Activated B cell treated with CpG ODN at 0.5 μM for 24 hours (primary cell): ENCODE results near the gene CTU2. TPM values are rescaled to one million over a fixed set of nuclear protein-coding genes. Genes with fewer than 3 reads are reported as not detected.

Experiments
- ATAC-seq: fragments of 200-7000 bp; cut with Tn5 transposase; one replicate; pipeline ENCODE4 v1.10.0; 2021; ENCODE audit warnings: low read depth, mild to moderate bottlenecking, moderate library complexity
- CTCF ChIA-PET: fragments of 350-600 bp; sonication (Branson Sonifier 250); formaldehyde crosslinking; loops from one replicate; lab custom pipeline; 2021; ENCODE audit warnings: antibody characterized with exemption; lab: Charles Lee
- POLR2A ChIA-PET: fragments of 350-600 bp; sonication (Branson Sonifier 250); formaldehyde crosslinking; loops from one replicate; lab custom pipeline; 2021; ENCODE audit warnings: antibody characterized with exemption; lab: Charles Lee
- DNase-seq: peaks from one replicate; pipeline ENCODE4 v3.0.0; 2022
- H3K27ac Mint-ChIP-seq: one replicate; pipeline ENCODE4 v1.8.0; 2020; ENCODE audit warnings: mixed read lengths
- H3K27me3 Mint-ChIP-seq: one replicate; pipeline ENCODE4 v1.8.0; 2021; ENCODE audit warnings: mixed read lengths
- H3K36me3 Mint-ChIP-seq: one replicate; pipeline ENCODE4 v1.8.0; 2021; ENCODE audit warnings: low read depth, mixed read lengths
- H3K4me1 Mint-ChIP-seq: one replicate; pipeline ENCODE4 v1.8.0; 2021; ENCODE audit warnings: mixed read lengths
- H3K4me3 Mint-ChIP-seq: one replicate; pipeline ENCODE4 v1.8.0; 2020; ENCODE audit warnings: mild to moderate bottlenecking, mixed read lengths
- H3K9me3 Mint-ChIP-seq: one replicate; pipeline ENCODE4 v1.8.0; 2020; ENCODE audit warnings: mixed read lengths
- intact Hi-C: fragments of 100-400 bp; cut with micrococcal nuclease; formaldehyde crosslinking; loops from one replicate; pipeline ENCODE4 v1.15.1; 2024
- total RNA-seq: library from RNA; stranded (reverse); gene quantifications from 2 replicates; pipeline ENCODE4 v1.2.3, GENCODE V29; 2022
- TF ChIP-seq, protein P1 (sequence below): fragments of 200-600 bp; IDR thresholded peaks from one replicate; pipeline ENCODE4 v1.8.0; 2022; ENCODE audit warnings: antibody characterized with exemption, mild to moderate bottlenecking

CTU2 gene
- total RNA-seq, 1 donor from 2014 or later, result 36.7 TPM

DNA sequence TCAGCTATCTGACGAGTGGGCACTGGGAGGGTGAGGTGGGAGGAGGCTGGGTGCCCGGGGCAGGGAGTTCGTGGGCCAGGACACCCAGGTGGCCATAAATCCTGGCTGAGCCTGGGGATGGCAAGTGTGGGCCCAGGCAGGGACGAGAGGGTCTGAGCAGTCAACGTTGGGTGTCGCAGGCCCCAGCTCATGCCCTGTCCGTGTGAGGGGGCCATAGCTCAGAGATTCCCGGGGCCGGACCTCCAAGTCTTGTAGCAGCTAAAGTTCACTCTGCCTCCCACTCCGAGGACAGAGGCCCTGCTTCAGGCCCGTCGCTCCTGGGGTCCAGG is 34.4 kb downstream of the CTU2 start:
- CTCF ChIA-PET, result no interaction called here
- intact Hi-C loops, result no loop called here
- no peak overlapping the region for H3K4me3 Mint-ChIP-seq

DNA sequence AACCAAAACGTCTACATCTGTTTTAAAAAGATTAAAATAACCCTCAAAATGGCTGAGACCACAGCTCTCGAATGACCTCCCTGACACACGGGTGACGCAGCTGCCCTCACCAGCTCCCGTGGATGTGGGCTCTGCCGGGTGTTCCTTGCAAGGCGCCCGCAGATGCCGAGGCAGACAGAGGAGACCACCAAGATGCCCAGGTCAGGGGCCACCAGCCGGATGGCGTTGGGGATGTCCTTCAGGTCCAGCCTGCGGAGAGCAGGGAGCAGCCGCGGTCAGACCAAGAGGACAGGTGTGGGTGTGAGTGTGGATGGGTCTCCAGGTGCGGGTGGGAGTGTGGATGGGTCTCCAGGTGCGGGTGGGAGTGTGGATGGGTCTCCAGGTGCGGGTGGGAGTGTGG is 35.1 kb downstream of the CTU2 start:
- no peak overlapping the region for H3K4me3 Mint-ChIP-seq
- no peaks in the 10 kb centered on the region for H3K27me3 Mint-ChIP-seq
- H3K36me3 Mint-ChIP-seq, result peaks cover 11% of the 10 kb centered on the region
- ChIA-PET CTCF (interaction anchor here (0.6 kb wide), 1 partner anchor 46 kb away, joined by 3 read pairs; no protein-coding TSS in a partner anchor), POLR2A (no interaction called here)
- H3K9me3 Mint-ChIP-seq, result no peaks in the 10 kb centered on the region
- TF ChIP-seq, protein P1, sequence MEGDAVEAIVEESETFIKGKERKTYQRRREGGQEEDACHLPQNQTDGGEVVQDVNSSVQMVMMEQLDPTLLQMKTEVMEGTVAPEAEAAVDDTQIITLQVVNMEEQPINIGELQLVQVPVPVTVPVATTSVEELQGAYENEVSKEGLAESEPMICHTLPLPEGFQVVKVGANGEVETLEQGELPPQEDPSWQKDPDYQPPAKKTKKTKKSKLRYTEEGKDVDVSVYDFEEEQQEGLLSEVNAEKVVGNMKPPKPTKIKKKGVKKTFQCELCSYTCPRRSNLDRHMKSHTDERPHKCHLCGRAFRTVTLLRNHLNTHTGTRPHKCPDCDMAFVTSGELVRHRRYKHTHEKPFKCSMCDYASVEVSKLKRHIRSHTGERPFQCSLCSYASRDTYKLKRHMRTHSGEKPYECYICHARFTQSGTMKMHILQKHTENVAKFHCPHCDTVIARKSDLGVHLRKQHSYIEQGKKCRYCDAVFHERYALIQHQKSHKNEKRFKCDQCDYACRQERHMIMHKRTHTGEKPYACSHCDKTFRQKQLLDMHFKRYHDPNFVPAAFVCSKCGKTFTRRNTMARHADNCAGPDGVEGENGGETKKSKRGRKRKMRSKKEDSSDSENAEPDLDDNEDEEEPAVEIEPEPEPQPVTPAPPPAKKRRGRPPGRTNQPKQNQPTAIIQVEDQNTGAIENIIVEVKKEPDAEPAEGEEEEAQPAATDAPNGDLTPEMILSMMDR, result no peak
- H3K27ac Mint-ChIP-seq, result no peak overlapping the region
- no peak for DNase-seq
- H3K4me1 Mint-ChIP-seq, result peaks cover 38% of the 10 kb centered on the region
- intact Hi-C loops, result no loop called here
- no peak for ATAC-seq

More for the DNA sequence above, 34.4 kb downstream of the CTU2 start:
- H3K27ac Mint-ChIP-seq, result no peak overlapping the region
- peaks cover 11% of the 10 kb centered on the region for H3K36me3 Mint-ChIP-seq
- POLR2A ChIA-PET, result interaction anchor here (0.6 to 1.0 kb wide), 2 partner anchors 40 to 43 kb away, joined by 3 to 4 read pairs; no protein-coding TSS in a partner anchor
- H3K4me1 Mint-ChIP-seq, result peaks cover 32% of the 10 kb centered on the region
- no peaks in the 10 kb centered on the region for H3K27me3 Mint-ChIP-seq
- no peak for ATAC-seq
- TF ChIP-seq, protein P1, result no peak
- H3K9me3 Mint-ChIP-seq, result no peaks in the 10 kb centered on the region
- DNase-seq, result no peak

DNA sequence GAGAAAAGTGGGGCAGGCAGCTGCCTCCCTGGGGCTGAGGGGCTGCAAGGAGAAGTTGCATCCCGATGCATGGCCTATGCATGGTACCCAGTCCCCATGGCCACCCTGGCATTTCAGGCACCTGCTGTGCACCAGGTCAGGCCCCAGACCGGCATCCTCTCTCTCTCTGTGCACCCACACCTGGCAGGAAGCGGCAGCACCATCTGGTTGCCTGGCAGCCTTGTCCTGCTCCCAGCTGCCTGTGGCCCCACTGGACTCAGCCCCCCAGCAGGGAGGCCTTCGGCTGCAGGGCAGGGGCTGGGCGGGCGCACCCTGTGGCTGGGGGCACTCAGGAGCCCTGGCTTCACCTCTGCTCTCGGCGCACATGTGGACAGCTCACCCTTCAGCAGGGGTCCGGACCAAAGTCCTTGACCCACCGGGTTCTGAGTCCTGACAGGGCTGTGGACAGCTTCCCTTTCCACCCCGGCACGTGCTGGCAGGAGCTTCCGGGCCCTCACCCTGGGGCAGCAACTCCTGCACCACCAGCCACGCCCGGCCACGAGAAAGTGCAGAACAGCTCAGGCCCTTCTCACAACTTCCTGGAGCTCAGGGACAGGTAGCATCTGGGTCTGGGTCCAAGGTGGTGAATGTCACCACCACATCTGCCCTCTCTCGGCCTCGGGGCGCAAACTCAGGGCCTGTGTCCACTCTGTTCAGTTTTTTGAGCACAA is 36.7 kb downstream of the CTU2 start:
- intact Hi-C loops, result no loop called here
- Mint-ChIP-seq H3K27ac (no peak overlapping the region), H3K27me3 (no peaks in the 10 kb centered on the region), H3K9me3 (no peaks in the 10 kb centered on the region), H3K36me3 (peaks cover 11% of the 10 kb centered on the region), H3K4me1 (peaks cover 51% of the 10 kb centered on the region), H3K4me3 (no peak overlapping the region)
- ChIA-PET POLR2A (interaction anchor here (1.0 kb wide), 1 partner anchor 475 kb away, joined by 4 read pairs; the partner anchor contains the start of gene ZNF778), CTCF (interaction anchor here (0.6 to 2.0 kb wide), 15 partner anchors 10 to 475 kb away, joined by 3 to 12 read pairs (median 4); partner anchors contain the start of genes APRT, GALNS, PIEZO1 and TRAPPC2L)
- DNase-seq (no peak), ATAC-seq (no peak)
- TF ChIP-seq, protein P1, result no peak

DNA sequence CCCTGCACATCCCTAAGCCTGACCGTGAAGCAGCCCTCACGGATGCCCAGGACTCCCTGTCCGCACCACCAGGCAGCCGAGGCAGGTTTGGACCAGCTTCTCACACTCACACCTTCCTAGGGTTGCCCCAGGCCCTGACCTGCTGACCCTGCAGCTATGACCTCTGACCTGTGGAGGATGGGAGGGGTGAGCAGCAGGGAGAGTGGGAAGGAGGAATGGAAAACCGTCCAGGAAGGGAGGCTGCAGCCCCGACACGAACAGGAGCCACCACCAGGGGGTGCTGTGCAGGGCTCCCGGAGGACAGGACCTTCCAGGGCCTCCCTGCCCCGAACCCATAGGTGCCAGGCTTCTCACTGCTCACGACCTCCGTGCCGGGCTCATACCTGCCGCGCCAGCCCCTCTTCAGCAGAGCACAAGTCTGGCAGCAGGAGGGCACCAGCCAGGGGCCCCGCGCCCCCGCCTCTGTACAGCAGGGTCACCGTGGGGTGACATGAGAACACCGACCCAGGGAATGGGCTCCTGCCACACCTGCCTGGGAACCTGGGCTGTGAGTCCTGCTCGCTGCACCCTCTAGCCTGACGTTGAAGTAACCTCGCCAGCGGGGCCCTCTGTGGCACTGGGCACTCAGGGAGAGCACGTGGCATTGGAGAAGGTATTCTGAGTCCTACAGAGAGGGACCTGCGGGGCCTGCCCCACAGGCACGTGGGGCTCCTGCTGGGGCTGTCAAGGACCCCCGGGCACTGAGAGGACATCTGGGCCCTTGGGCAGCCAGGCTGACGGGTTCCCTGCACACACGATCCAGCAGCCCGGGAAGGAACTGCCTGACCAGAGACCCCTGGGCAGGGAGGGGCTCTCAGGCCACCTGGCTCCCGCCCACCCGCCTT is 37.6 kb downstream of the CTU2 start:
- TF ChIP-seq, protein P1, result peak; percentile 89

More for the DNA sequence above, 37.6 kb downstream of the CTU2 start:
- Mint-ChIP-seq H3K9me3 (no peaks in the 10 kb centered on the region), H3K4me1 (peaks cover 55% of the 10 kb centered on the region), H3K27me3 (no peaks in the 10 kb centered on the region), H3K36me3 (peaks cover 8% of the 10 kb centered on the region), H3K4me3 (no peak overlapping the region), H3K27ac (no peak overlapping the region)
- ATAC-seq, result no peak
- intact Hi-C loops, result loop anchor here (2.0 kb wide), 3 partner anchors 25 to 473 kb away; partner anchors contain the start of genes GALNS, TRAPPC2L and ZNF778
- peak; percentile 67 for DNase-seq
- ChIA-PET CTCF (interaction anchor here (0.6 to 2.0 kb wide), 13 partner anchors 9 to 474 kb away, joined by 3 to 12 read pairs (median 5); partner anchors contain the start of genes GALNS, TRAPPC2L and ZNF778), POLR2A (interaction anchor here (1.0 to 3.9 kb wide), 2 partner anchors 37 to 474 kb away, joined by 4 to 30 read pairs; partner anchors contain the start of gene ZNF778)
